Subcutaneous abdominal adipose tissue (tissue), 5 donors: ENCODE results near the gene RAB26.
A peak's percentile ranks its signal among the peaks of the same experiment; 100 is the strongest.

Experiments
- H3K27ac ChIP-seq: one replicate; pipeline ENCODE4 v1.7.0; 2013; ENCODE audit warnings: low read depth, mild to moderate bottlenecking, inconsistent platforms, low read length, moderate library complexity
- H3K27me3 ChIP-seq, 5 donors: one replicate each; pipeline ENCODE4 v1.7.0; 2013; ENCODE audit warnings: low read length in 5 of 5, inconsistent platforms in 1 of 5; ENCODE audit not compliant: control insufficient read depth in 5 of 5, insufficient read depth in 4 of 5
- H3K36me3 ChIP-seq, 5 donors: one replicate each; pipeline ENCODE4 v1.7.0; 2013; ENCODE audit warnings: low read length in 5 of 5; ENCODE audit not compliant: control insufficient read depth in 5 of 5, insufficient read depth in 5 of 5
- H3K4me1 ChIP-seq, 5 donors: one replicate each; pipeline ENCODE4 v1.7.0; 2013; ENCODE audit warnings: low read length in 5 of 5, mild to moderate bottlenecking in 3 of 5, moderate library complexity in 1 of 5; ENCODE audit not compliant: control insufficient read depth in 5 of 5, insufficient read depth in 5 of 5
- H3K4me3 ChIP-seq, 5 donors: one replicate each; pipeline ENCODE4 v1.7.0; 2013; ENCODE audit warnings: low read length in 5 of 5, low read depth in 1 of 5
- H3K9ac ChIP-seq, 5 donors: one replicate each; pipeline ENCODE4 v1.7.0; 2013; ENCODE audit warnings: low read length in 5 of 5, mild to moderate bottlenecking in 4 of 5, moderate library complexity in 3 of 5
- H3K9me3 ChIP-seq, 5 donors: one replicate each; pipeline ENCODE4 v1.7.0; 2013; ENCODE audit warnings: low read length in 5 of 5; ENCODE audit not compliant: control insufficient read depth in 5 of 5
- donor health status: healthy.
- donor health status: healthy.
- donor health status: healthy.
- donor health status: healthy.
- donor health status: healthy.

The RAB26 gene

DNA sequence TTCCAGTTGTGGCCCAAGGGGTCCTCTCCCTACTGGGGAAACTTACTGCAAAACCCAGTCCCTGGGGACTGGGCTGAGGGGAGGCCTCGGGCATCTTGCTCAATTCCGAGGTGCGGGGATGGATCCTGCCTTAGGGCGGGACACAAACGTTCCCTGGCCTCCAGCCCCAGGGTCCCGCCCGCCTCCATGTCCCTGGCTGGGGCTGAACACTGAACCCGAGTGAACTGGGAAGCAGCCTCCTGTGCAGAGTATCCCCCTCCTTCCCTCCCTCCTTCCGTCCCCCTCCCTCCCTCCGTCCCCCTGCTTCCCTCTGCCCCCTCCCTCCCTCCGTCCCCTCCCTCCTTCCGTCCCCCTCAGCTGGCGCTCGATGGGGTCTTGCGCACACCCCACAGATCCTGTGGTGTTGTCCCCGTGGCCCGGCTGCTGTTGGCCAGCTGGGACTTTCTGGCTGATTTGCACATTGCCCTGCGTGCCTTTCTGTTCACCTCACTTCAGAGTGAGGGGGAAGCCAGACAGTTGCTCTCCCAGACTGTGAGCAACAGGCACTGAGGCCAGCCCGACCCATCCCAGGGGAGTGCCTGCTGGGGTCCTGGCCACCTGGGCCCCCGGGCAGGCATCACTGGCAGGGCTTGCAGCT is 12.6 kb downstream of the RAB26 start:
- H3K9me3 ChIP-seq: no peaks in the 10 kb centered on the region
- H3K9ac ChIP-seq: peak overlapping the region in 1 of 5 donors; percentile 42
- H3K36me3 ChIP-seq: peaks cover 0 to 8% (median 6%) of the 10 kb centered on the region in 5 donors
- peak overlapping the region in 1 of 5 donors; percentile 29 for H3K4me3 ChIP-seq
- H3K27me3 ChIP-seq: no peaks in the 10 kb centered on the region
- H3K4me1 ChIP-seq: peaks cover 3 to 58% (median 52%) of the 10 kb centered on the region in 5 donors
- H3K27ac ChIP-seq: no peak overlapping the region

DNA sequence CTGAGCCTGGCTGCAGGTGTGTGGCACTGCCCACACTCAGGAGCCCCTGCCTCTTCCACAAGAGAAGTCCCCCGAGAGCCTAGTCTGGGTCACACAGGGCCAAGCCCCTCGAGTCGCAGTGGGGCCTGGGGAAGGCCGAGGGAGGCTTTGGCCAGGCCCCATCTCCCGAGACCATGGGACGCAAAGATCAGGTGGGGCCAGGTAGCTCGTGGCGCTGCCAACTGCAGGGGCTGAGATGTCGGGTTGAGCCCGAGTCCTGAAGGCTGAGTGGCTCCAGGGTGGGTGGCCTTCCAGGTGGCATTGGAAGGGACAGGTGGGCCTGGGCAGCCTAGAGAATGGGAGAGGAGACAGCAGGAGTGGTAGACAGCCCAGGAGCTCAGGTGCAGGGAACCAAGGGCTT is 13.5 kb downstream of the RAB26 start:
- Histone ChIP-seq H3K36me3 (peaks cover 0 to 16% (median 12%) of the 10 kb centered on the region in 5 donors), H3K4me1 (peaks cover 3 to 49% (median 43%) of the 10 kb centered on the region in 5 donors), H3K9me3 (no peaks in the 10 kb centered on the region), H3K27me3 (no peaks in the 10 kb centered on the region), H3K9ac (no peak overlapping the region), H3K4me3 (no peak overlapping the region), H3K27ac (no peak overlapping the region)

DNA sequence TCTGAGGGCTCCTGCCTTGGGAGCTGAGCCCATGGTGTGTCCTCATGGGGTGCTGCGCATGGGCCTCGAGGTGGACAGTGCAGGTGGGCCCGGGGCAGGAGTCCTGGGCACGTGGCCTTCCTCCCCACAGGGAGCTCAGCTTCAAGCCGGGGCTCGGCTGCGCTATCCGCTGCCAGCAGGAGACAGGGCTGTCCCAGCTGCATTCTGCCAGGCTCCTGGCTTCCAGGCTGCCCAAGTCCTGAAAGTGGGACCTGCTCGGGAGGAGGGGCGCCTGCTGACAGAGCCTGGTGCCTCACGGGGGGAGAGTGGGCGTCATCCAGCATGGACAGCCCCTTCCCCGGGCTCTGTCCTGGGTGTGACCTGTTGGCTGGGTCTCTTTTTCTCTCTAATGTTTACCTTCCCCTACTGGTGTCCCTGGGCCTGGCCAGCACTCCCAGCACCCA is 14.3 kb downstream of the RAB26 start:
- Histone ChIP-seq H3K9ac (no peak overlapping the region), H3K4me1 (peaks cover 0 to 41% (median 36%) of the 10 kb centered on the region in 5 donors), H3K9me3 (no peaks in the 10 kb centered on the region), H3K4me3 (no peak overlapping the region), H3K27me3 (no peaks in the 10 kb centered on the region), H3K36me3 (peaks cover 0 to 23% (median 19%) of the 10 kb centered on the region in 5 donors), H3K27ac (no peak overlapping the region)

DNA sequence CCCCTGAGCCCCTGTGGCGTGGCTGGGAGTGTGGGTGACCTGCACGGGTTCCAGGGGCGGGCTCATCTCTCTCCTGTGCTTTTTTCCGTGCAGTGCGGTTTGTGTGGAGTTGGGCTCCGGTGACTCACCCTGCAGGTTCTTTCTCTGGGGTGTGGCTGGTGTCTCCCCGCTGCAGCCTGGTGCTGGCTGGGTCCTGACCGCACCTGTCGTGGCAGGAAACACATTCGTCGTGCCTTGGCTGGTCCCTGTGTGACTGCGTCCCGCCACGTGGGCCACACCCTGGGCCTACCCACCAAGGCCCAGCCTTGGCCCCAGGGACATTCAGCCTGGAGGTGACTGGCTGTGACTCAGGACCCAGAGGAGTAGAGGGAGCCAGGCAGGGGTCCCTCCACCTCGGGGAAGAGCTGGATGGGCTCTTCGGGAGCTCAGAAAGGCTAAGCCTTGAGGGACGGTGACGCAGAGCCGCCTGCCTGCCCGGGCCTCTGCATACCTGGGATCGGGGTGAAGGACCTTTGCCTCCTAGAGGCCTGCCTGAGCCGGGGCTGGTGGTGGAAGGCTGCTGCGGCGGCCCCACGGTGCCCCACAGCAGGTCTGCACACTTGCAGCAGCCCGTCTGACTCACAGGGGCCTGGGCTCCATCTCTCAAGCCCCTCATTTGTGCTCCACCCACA is 14.9 kb downstream of the RAB26 start:
- Histone ChIP-seq H3K36me3 (peaks cover 0 to 30% (median 25%) of the 10 kb centered on the region in 5 donors), H3K27ac (no peak overlapping the region), H3K9ac (no peak overlapping the region), H3K27me3 (no peaks in the 10 kb centered on the region), H3K4me3 (no peak overlapping the region), H3K9me3 (no peaks in the 10 kb centered on the region), H3K4me1 (peaks cover 0 to 34% (median 29%) of the 10 kb centered on the region in 5 donors)

DNA sequence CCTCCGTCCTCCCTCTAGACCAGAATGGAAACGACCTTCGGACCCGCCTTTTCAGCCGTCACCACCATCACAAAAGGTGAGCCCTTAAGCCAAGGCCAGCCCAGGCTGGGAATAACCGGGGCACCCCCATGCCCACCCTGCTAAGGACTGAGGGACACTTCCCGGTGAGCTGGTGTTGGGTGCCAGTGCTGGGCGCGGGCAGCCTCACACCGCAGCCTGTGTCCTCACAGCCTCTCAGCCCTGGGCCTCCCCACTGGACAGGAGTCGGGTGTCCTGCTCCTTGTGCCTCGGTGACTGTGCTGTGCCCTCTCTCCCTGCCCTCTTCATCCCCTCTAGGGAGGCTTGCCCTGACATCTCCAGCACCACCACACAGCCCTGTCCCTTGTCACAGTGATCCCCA is 17.4 kb downstream of the RAB26 start:
- Histone ChIP-seq H3K4me1 (peaks cover 0 to 20% (median 17%) of the 10 kb centered on the region in 5 donors), H3K9me3 (no peaks in the 10 kb centered on the region), H3K27ac (no peak overlapping the region), H3K36me3 (peaks cover 0 to 43% (median 30%) of the 10 kb centered on the region in 5 donors), H3K9ac (no peak overlapping the region), H3K27me3 (no peaks in the 10 kb centered on the region), H3K4me3 (no peak overlapping the region)

DNA sequence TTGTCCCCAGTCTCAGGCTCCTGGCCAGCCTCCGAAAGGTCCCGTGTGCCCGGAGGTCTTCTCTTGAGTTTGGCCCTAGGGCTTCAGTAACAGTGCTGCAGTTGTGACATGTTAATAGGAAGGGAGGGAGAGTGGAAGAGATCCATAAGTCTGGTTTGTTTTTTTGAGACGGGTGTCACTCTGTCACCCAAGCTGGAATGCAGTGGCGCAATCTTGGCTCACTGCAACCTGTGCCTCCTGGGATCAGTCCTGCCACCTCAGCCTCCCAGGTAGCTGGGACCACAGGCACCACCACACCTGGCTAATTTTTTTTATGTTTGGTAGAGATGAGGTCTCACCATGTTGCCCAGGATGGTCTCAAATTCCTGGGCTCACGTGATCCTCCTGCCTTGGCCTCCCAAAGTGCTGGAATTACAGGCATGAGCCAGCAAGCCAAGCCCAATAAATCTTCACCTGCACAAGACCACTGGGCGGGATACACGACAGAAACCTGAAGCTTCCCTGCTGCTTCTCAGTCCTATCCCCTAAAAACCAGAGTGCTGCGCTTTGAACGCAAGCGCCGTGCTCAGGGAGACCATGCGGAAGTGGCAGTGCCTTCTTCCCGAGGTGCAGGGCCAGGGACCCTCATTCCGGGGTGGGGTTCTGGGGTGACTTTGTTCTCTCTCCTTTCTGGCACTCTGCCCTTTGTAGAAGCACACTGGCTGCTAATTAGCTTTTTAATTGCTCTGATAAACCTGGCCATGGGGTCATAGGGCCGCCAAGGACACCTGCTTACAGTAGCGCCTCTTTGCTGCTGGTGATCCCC is 18.0 kb downstream of the RAB26 start:
- H3K9ac ChIP-seq: no peak overlapping the region
- peaks cover 0 to 49% (median 35%) of the 10 kb centered on the region in 5 donors for H3K36me3 ChIP-seq
- H3K27ac ChIP-seq: no peak overlapping the region
- no peaks in the 10 kb centered on the region for H3K27me3 ChIP-seq
- no peaks in the 10 kb centered on the region for H3K9me3 ChIP-seq
- H3K4me3 ChIP-seq: no peak overlapping the region
- peaks cover 0 to 20% (median 16%) of the 10 kb centered on the region in 5 donors for H3K4me1 ChIP-seq

DNA sequence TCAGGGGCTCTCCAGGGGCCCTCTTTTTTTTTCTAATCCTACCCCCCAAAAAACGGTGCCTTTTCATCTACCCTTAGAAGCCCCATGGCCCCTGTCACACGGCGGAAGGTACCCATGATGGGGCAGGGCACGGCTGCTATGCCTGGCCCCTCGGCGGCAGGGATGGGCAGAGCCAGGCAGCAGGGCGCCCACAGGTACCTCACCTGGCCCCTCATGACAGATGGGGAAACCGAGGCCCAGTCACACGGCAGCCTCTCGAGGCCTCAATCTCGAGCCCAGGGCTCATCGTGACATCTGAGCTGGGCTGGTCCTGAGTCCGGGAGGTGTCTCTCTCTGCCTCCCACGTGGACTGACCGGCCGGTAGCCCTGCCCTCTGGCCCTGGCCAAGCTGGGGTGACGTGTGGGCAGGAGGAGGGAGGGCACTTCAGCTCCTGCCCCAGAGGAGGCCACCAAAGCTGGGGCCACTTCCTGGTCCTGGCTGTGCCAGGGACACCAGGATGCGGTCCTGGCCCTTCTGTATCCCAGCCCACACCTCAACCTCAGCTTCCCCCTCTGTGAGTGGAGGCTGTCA is 18.7 kb downstream of the RAB26 start:
- Histone ChIP-seq H3K27ac (no peak overlapping the region), H3K4me3 (no peak overlapping the region), H3K4me1 (peaks cover 0 to 20% (median 10%) of the 10 kb centered on the region in 5 donors), H3K27me3 (no peaks in the 10 kb centered on the region), H3K36me3 (peaks cover 0 to 56% (median 42%) of the 10 kb centered on the region in 5 donors), H3K9me3 (no peaks in the 10 kb centered on the region), H3K9ac (no peak overlapping the region)

DNA sequence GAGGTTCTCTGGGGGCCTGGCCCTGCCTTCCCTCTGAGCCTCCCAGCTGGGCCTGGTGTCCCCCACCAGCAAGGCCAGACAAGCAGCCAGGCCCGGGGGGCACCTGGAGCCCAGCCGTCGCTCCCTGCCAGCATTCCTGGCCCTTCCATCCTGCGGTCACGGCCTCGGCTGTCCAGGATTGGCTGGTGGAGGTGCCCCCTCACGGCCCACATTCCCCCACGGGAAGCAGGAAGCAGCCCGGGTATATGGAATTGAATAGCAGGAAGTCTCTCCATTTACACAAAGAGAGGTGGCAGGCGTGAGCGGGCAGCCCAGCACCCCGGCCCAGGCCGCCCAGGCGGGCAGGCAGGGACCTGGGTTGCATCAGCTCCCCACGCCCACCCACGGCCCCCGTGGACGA is 21.7 kb downstream of the RAB26 start:
- Histone ChIP-seq H3K9me3 (no peaks in the 10 kb centered on the region), H3K4me1 (peaks cover 0 to 20% (median 10%) of the 10 kb centered on the region in 5 donors), H3K27ac (peak overlapping the region; percentile 78), H3K36me3 (peaks cover 0 to 83% (median 63%) of the 10 kb centered on the region in 5 donors), H3K27me3 (no peaks in the 10 kb centered on the region), H3K9ac (peak overlapping the region in 3 of 5 donors; percentile 8 to 72 (median 20)), H3K4me3 (peak overlapping the region in 3 of 5 donors; percentile 51 to 66 (median 59))

DNA sequence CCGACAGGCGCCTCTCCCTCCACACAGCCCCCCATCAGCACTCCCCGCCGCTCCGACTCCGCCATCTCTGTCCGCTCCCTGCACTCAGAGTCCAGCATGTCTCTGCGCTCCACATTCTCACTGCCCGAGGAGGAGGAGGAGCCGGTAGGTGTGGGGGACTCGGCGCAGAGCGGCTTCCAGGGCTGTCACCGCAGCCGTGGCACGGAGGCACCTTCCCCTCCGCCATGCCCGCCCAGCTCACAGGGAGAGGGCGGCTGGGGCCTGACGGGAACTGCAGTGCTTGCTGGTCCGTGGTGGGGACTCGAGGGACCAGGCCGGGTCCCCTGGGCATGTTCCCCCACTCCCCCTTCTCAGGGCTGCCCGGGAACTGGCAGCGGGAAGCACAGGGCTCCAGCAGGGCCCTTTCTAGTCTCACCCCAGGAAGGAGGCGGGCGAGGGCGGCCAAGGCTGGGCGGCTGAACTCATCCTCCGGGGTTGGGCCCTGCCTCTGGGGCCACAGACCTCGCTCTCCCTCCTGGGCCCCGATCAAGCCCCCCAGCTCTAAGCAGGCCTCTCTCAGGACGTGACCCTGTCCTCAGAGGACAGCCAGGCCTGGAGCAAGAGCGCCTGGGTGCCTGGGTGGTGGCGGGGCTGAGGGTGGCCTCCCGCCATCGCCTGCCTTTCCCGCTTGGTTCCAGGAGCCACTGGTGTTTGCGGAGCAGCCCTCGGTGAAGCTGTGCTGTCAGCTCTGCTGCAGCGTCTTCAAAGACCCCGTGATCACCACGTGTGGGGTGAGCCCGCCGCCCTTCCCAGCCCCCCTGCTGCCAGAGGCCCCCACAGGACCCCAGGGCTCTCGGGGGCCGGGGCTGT is 22.4 kb downstream of the RAB26 start:
- peak overlapping the region; percentile 78 for H3K27ac ChIP-seq
- H3K4me1 ChIP-seq: peaks cover 0 to 20% (median 10%) of the 10 kb centered on the region in 5 donors
- peak overlapping the region in 3 of 5 donors; percentile 51 to 66 (median 59) for H3K4me3 ChIP-seq
- H3K36me3 ChIP-seq: peaks cover 0 to 85% (median 66%) of the 10 kb centered on the region in 5 donors
- H3K9me3 ChIP-seq: no peaks in the 10 kb centered on the region
- H3K27me3 ChIP-seq: no peaks in the 10 kb centered on the region
- peak overlapping the region in 2 of 5 donors; percentile 20 to 72 for H3K9ac ChIP-seq
